Stomach (tissue), 9 donors: ENCODE results near the gene RNF19B. TPM values are rescaled to one million over a fixed set of nuclear protein-coding genes. Genes with fewer than 3 reads are reported as not detected.

Source experiments
- DNase-seq, 2 donors: peaks; one replicate each; pipeline versions ENCODE4 v3.0.0 to v3.0.0-alpha.2; 2013 to 2019
- H3K27ac ChIP-seq, 5 donors: fragments of 200-600 bp in 4 of 5; sonication (generic) in 4 of 5; one replicate each; pipeline ENCODE4 v1.5.1; 2013 to 2019; ENCODE audit warnings: mild to moderate bottlenecking in 1 of 5, moderate library complexity in 1 of 5
- H3K27me3 ChIP-seq, 3 donors: fragments of 200-600 bp; sonication (generic); one replicate each; pipeline ENCODE4 v1.5.1; 2017 to 2019; ENCODE audit warnings: mixed run types in 1 of 3
- H3K36me3 ChIP-seq, 4 donors: fragments of 200-600 bp; sonication (generic); 1 replicate in 3 of 4; 2 replicates in 1 of 4; pipeline ENCODE4 v1.5.1; 2016 to 2019
- H3K4me1 ChIP-seq, 4 donors: fragments of 200-600 bp; sonication (generic); one replicate each; pipeline ENCODE4 v1.5.1; 2016 to 2019
- H3K4me3 ChIP-seq, 4 donors: fragments of 200-600 bp; sonication (generic) in 3 of 4; one replicate each; pipeline ENCODE4 v1.5.1; 2016 to 2019; ENCODE audit warnings: mild to moderate bottlenecking in 1 of 4
- H3K9me3 ChIP-seq, 4 donors: fragments of 200-600 bp; sonication (generic); one replicate each; pipeline ENCODE4 v1.5.1; 2016 to 2019
- CTCF ChIP-seq, 7 experiments: fragments of 450-650 bp in 4 of 7; fragments of 200-600 bp in 3 of 7; sonication (generic) in 3 of 7; IDR thresholded peaks; one replicate each; pipeline ENCODE4 v1.5.1; 2016 to 2019; ENCODE audit warnings: antibody characterized with exemption in 7 of 7, control low read depth in 2 of 7, mild to moderate bottlenecking in 1 of 7
- EP300 ChIP-seq: sonication (generic); formaldehyde crosslinking; IDR thresholded peaks from one replicate; pipeline ENCODE4 v1.6.1; 2017; ENCODE audit warnings: antibody characterized with exemption
- POLR2A ChIP-seq, 4 donors: fragments of 450-650 bp; IDR thresholded peaks; one replicate each; pipeline ENCODE4 v1.6.1; 2016; ENCODE audit warnings: antibody characterized with exemption in 4 of 4, control low read depth in 2 of 4, mild to moderate bottlenecking in 1 of 4, moderate library complexity in 1 of 4
- POLR2AphosphoS5 ChIP-seq, 3 donors: sonication (generic); formaldehyde crosslinking; IDR thresholded peaks; one replicate each; pipeline ENCODE4 v1.6.1; 2016; ENCODE audit warnings: antibody characterized with exemption in 3 of 3
- WGBS, 5 donors: extraction: QIAGEN DNeasy Blood & Tissue Kit in 3 of 5; methylation state at CpG; one replicate each; pipeline versions ENCODE4 v1.1.5 to v1.1.7; 2013 to 2018; 5-methylcytosine and 5-hydroxymethylcytosine counted together
- intact Hi-C: fragments of 100-400 bp; cut with DNase I; formaldehyde crosslinking; loops from one replicate; pipeline ENCODE4 v1.15.1; 2023; ENCODE audit warnings: low total_unique reads
- polyA plus RNA-seq, 3 donors: library from polyadenylated mRNA; stranded (reverse); fragments of 200-250 nt; gene quantifications; one replicate each; pipeline ENCODE4 v1.2.3, GENCODE V29; 2013
- total RNA-seq, 5 donors: library from RNA; depleted of rRNA; stranded (reverse); fragments of >200 nt; gene quantifications; one replicate each; pipeline versions ENCODE4 v1.1.0 to v1.2.3, GENCODE V29; 2014 to 2016
- donor health status: healthy with polysubstance abuse.
- donor health status: Bipolar disorder and iron deficiency.
- donor health status: healthy.

RNF19B gene
- total and polyA plus RNA-seq, 8 donors, result 0.58 to 29.5 (median 9.7) TPM

- Histone ChIP-seq H3K9me3 (no peaks in the 10 kb centered on the region), H3K27ac (no peak overlapping the region), H3K27me3 (peaks cover 11 to 82% (median 37%) of the 10 kb centered on the region in 3 donors), H3K4me3 (no peak overlapping the region), H3K36me3 (peaks cover 0 to 11% (median 10%) of the 10 kb centered on the region in 4 donors), H3K4me1 (peaks cover 21 to 32% (median 32%) of the 10 kb centered on the region in 4 donors)
- intact Hi-C loops, result no loop called here
- TF ChIP-seq POLR2A (IDR thresholded peaks at IDR 0.05) (no peak), CTCF (IDR thresholded peaks at IDR 0.05) (no peak), EP300 (no peak), POLR2AphosphoS5 (IDR thresholded peaks at IDR 0.05) (no peak)
- DNase-seq, result peak in 1 of 2 donors; percentile 0
- 73 to 87% (median 83%) methylated on average over 7 of the region's 7 CpGs for WGBS, 5 donors
Measured at GRCh38 chr1:32890516-32891240, 73.9 kb downstream of the RNF19B start.

DNA sequence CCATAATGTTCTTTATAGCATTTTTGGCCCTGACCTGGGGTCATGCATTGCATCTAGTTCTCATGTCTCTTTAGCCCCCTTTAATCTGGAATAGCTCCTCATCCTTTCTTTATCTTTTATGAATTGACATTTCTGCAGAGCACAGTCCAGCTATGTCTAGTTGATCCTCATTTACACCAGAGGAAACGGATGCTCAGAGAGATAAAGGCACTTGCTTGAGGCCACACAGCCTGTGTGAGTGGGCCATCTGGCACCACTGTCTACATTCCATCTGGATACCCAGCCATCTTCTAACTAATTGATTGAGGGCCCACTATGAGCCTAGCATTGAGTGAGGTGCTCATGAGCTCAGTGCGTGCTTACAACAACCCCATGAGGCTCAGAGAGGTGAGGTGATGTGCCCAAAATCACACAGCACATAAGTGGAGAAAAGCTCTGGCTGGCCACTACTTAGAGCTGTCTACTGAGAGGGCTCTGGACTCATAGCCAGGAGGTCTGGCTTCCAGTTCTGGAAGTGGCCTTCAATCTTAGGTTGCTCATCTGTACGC is 74.8 kb downstream of the RNF19B start:
- H3K9me3 ChIP-seq, result no peaks in the 10 kb centered on the region
- H3K27ac ChIP-seq, result no peak overlapping the region
- H3K4me1 ChIP-seq, result peaks cover 21 to 36% (median 33%) of the 10 kb centered on the region in 4 donors
- intact Hi-C loops, result no loop called here
- 80 to 91% (median 84%) methylated on average over 3 of the region's 3 CpGs for WGBS, 5 donors
- no peak for DNase-seq
- peaks cover 0 to 2% (median under 1%) of the 10 kb centered on the region in 4 donors for H3K36me3 ChIP-seq
- no peak overlapping the region for H3K4me3 ChIP-seq
- no peak for TF ChIP-seq POLR2AphosphoS5 (IDR thresholded peaks at IDR 0.05)
- TF ChIP-seq EP300, result no peak
- no peak for TF ChIP-seq CTCF (IDR thresholded peaks at IDR 0.05)
- TF ChIP-seq POLR2A (IDR thresholded peaks at IDR 0.05), result no peak
- H3K27me3 ChIP-seq, result peaks cover 11 to 90% (median 45%) of the 10 kb centered on the region in 3 donors

- intact Hi-C loops, result no loop called here
- H3K4me1 ChIP-seq, result peaks cover 19 to 31% (median 28%) of the 10 kb centered on the region in 4 donors
- peak in 1 of 2 donors; percentile 0 for DNase-seq
- peaks cover 11 to 95% (median 49%) of the 10 kb centered on the region in 3 donors for H3K27me3 ChIP-seq
- no peaks in the 10 kb centered on the region for H3K36me3 ChIP-seq
- H3K27ac ChIP-seq, result no peak overlapping the region
- 89 to 92% (median 90%) methylated on average over 24 of the region's 24 CpGs for WGBS, 5 donors
- no peaks in the 10 kb centered on the region for H3K9me3 ChIP-seq
- no peak for TF ChIP-seq POLR2AphosphoS5 (IDR thresholded peaks at IDR 0.05)
- TF ChIP-seq CTCF (IDR thresholded peaks at IDR 0.05), result no peak
- TF ChIP-seq EP300, result no peak
- no peak for TF ChIP-seq POLR2A (IDR thresholded peaks at IDR 0.05)
- H3K4me3 ChIP-seq, result no peak overlapping the region
Measured at GRCh38 chr1:32888677-32889420, 75.8 kb downstream of the RNF19B start.

- 65 to 80% (median 69%) methylated on average over 3 of the region's 3 CpGs for WGBS, 5 donors
- Histone ChIP-seq H3K27me3 (peaks cover 11 to 89% (median 42%) of the 10 kb centered on the region in 3 donors), H3K36me3 (no peaks in the 10 kb centered on the region), H3K4me3 (no peak overlapping the region), H3K4me1 (peaks cover 12 to 24% (median 21%) of the 10 kb centered on the region in 4 donors), H3K27ac (no peak overlapping the region), H3K9me3 (no peaks in the 10 kb centered on the region)
- no peak for DNase-seq
- TF ChIP-seq EP300 (no peak), POLR2A (IDR thresholded peaks at IDR 0.05) (no peak)
- intact Hi-C loops, result no loop called here
Measured at GRCh38 chr1:32888134-32888533, 76.5 kb downstream of the RNF19B start.
